Fibroblast of pulmonary artery (primary cell): Measurements from ENCODE around the gene HOXB13.

Experiments
- DNase-seq: peaks from one replicate; pipeline ENCODE4 v3.0.0-alpha.2; 2010; ENCODE audit warnings: low read depth
- H3K4me3 ChIP-seq: replicated peaks from 2 replicates; pipeline ENCODE4 v1.5.1; 2011; ENCODE audit warnings: low read depth, mild to moderate bottlenecking, control low read depth, low read length, moderate library complexity
- TF ChIP-seq, protein P1 (sequence below): IDR thresholded peaks from 2 replicates; pipeline ENCODE4 v1.5.1; 2011; ENCODE audit warnings: mild to moderate bottlenecking, control low read depth, low read length, inconsistent platforms; ENCODE audit errors: missing control alignments

HOXB13 gene

DNA sequence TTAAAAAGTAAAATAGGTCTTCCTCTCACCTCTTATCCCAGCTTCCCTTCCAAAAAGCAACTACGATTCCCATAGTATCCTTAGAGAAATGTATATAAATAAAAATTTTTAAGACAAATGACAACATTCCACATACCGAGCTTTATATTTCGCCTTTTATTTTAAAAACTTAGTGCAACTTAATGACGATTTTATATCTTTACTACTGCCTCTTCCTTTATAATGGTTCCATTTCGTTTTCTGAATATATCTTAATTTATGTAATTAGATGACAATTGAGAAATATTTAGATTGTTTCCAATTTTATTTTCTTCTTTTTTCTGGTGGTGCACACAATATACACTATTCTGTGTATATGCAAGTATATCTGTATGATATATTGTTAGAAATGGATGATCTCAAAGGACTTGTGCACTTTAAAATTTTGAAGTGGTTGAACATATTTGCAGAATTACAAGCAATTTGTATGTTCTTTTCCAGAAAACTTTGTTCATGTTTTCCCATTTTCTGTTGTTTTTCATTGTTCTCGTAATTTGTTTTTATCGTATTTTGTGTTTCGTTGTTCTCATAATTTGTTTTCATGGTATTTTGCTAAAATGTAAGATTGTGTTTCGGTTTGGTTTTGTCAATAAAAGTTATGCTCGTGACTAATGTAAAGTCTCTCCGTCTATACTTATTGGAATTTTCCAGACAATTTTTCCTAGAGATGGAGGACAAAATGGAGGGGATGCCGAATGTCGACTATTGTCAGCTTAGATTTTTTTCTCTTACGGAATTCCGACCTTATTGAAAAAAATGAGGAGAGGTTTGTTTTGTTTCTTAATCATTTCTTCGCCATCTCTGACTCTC, 20.4 kb upstream of the HOXB13 start:
- no peak overlapping the region for H3K4me3 ChIP-seq
- TF ChIP-seq, protein P1, sequence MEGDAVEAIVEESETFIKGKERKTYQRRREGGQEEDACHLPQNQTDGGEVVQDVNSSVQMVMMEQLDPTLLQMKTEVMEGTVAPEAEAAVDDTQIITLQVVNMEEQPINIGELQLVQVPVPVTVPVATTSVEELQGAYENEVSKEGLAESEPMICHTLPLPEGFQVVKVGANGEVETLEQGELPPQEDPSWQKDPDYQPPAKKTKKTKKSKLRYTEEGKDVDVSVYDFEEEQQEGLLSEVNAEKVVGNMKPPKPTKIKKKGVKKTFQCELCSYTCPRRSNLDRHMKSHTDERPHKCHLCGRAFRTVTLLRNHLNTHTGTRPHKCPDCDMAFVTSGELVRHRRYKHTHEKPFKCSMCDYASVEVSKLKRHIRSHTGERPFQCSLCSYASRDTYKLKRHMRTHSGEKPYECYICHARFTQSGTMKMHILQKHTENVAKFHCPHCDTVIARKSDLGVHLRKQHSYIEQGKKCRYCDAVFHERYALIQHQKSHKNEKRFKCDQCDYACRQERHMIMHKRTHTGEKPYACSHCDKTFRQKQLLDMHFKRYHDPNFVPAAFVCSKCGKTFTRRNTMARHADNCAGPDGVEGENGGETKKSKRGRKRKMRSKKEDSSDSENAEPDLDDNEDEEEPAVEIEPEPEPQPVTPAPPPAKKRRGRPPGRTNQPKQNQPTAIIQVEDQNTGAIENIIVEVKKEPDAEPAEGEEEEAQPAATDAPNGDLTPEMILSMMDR = no peak
- DNase-seq = no peak

DNA sequence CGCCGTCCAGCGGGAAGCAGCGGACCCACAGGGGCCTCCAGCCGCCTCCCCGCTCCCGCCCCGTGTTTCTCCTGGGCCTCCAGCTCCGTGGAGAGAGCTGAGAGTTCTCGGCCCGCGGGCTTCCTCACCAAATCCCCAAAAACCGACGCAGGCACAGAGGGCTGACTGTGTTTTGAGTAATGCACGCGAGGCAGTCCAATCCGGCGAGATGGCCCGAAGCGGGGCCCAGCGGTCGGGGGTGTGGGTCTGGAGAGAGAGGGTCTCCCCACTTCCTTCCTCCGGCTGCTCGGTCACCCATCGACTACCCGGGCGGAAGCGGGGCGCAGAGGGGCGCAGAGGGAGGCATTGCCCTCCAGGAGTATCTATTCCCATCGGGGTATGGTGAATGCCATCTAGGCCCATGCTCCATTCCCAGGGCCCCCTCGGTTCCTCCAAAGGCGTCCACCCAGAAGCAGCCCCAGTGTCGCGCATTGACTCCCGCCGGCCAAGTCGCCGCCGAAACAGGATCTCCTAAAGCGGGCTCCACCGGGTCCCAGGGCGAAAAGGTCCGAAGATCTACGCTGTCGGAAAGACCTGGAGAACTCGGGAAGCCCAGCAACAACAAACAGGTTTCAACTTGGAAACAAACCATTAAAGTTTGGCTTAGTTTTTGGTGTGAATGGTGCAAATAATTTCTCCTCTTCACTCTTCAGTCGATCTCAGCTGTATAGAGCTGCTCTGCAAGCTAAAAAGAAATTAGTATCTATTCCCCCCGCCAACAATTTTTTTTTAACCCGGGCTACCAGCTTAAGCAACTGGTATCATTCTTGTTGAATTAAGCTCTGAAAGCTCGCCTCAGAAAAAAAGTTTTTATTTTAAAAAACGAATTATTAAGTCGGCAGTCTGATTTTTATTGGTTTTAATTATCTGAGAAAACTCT, 19.2 kb upstream of the HOXB13 start:
- TF ChIP-seq, protein P1 = no peak
- H3K4me3 ChIP-seq = no peak overlapping the region
- DNase-seq = no peak

DNA sequence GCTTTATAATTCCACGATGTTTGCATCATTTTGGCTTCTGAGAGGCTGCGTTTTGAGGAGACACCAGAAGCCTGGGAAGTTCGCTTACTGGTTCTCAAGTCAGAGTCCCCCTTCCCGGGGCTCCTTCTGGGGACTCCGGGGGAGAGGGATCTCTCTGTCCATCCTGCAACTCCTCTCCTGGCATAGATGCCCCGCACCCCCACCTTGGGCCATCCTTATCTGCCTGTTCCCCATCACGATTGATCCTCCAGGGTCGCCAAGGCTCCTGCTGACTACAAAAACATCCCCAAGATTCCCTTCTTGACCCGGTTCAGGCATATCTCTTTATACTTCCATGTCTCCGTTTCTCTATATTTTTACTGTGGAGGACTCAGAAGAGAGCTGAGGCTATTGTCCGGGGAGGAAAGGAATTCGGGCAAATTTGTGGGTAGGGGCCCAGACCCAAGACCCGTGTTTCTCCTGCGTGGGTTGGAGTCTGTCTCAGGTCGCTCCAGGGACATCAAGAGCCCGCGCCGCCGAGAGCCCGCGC, 18.4 kb upstream of the HOXB13 start:
- DNase-seq = no peak
- no peak overlapping the region for H3K4me3 ChIP-seq
- TF ChIP-seq, protein P1 = no peak

DNA sequence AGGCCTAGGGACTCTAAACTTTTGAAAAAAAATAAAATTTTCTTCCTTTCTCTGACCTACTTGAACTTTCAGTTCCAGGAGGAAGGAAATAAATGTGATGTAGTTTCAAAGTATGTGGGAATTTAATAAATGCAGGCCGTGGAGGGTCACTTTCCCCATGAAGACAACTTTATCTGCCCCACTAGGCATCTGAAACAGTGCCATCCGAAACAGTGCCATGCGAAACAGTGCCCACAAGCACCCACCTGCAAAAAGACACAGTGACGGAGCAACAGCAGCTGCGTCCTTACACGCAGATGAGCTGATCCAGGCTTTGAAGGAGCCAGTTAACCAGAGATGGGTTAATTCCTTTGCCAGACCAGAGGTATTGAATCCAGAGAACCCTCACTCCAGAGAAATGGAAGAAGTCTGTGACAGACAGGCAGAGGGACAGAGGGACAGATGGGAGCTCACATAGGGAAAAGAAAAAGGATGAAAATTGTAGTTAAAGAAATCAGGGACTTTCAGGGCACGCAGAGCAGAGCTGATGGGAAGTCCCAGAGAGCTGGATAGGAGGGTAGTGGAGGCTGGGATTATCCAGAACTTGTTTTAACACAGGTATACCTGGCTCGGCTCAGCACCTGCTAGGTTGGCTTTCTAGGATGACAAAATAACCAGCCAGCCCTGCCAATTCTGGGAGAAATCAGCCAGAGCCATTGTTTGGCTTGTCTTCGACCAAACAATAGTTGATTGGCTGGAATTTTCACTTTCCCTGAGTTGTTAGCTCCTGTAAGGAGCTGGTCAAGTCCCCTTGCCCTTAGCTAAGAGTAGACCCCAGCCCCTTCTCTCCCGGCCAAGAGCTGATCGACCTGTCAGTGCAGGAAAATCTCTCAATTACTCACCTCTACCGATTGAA, 17.1 kb upstream of the HOXB13 start:
- H3K4me3 ChIP-seq = no peak overlapping the region
- no peak for DNase-seq
- TF ChIP-seq, protein P1 = no peak

DNA sequence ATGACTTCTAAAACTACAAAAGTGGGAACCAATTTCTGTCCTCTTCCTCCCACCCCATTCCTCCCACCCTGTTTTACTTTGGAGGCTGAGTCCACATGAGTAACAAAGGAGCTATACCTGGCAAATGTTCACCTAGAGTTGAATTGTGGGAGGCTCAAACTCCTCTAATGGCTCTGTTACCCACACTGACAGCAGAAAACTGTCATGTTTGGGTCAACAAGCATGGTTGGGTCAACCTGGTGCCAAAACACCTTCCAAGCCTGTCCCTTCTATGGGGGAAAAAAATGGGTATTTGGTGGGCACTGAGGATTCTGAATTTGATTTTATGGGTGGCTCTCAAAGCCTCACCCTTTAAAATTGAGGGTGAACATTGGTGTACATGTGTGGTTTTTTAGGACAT, 12.0 kb upstream of the HOXB13 start:
- no peak overlapping the region for H3K4me3 ChIP-seq
- TF ChIP-seq, protein P1 = no peak
- no peak for DNase-seq
